Measurements from ENCODE around the gene LAMC2.

- no peak for TF ChIP-seq CTCF (IDR thresholded peaks at IDR 0.05; ENCODE audit: insufficient read depth, low read depth, low read length)
- no peak for TF ChIP-seq EZH2 (IDR thresholded peaks at IDR 0.05; ENCODE audit: insufficient read depth, low read length)
Measured at GRCh38 chr1:183291802-183292514, 105.9 kb downstream of the LAMC2 start.
